GM23338 (cell line): ENCODE data around the gene APOA1. TPM values are rescaled to one million over a fixed set of nuclear protein-coding genes. Genes with fewer than 3 reads are reported as not detected.

ENCODE experiments used
- ATAC-seq: fragments of 200-7000 bp; cut with Tn5 transposase; 3 replicates; pipeline ENCODE4 v1.9.1; 2020
- DNase-seq: peaks from one replicate; pipeline ENCODE4 v3.0.0-alpha.2; 2015; ENCODE audit warnings: low spot score
- H2AFZ ChIP-seq: fragments of 200-600 bp; sonication (generic); 2 replicates; pipeline ENCODE4 v1.8.0; 2016; ENCODE audit warnings: antibody characterized with exemption, mild to moderate bottlenecking, moderate library complexity
- H3F3A ChIP-seq: fragments of 200-600 bp; sonication (generic); replicated peaks from 2 replicates; pipeline ENCODE4 v1.8.0; 2017; ENCODE audit warnings: antibody characterized with exemption, mixed run types, low read depth
- H3K27ac ChIP-seq: fragments of 200-600 bp; sonication (generic); 2 replicates; pipeline ENCODE4 v1.6.1; 2016; ENCODE audit warnings: low read depth
- H3K27me3 ChIP-seq: fragments of 200-600 bp; sonication (generic); 2 replicates; pipeline ENCODE4 v1.8.0; 2016; ENCODE audit warnings: mild to moderate bottlenecking, mixed run types, moderate library complexity; ENCODE audit not compliant: insufficient read depth
- H3K36me3 ChIP-seq: fragments of 200-600 bp; sonication (generic); 2 replicates; pipeline ENCODE4 v1.8.0; 2016; ENCODE audit warnings: mild to moderate bottlenecking; ENCODE audit not compliant: insufficient read depth
- H3K4me1 ChIP-seq: fragments of 200-600 bp; sonication (generic); 2 replicates; pipeline ENCODE4 v1.8.0; 2016; ENCODE audit warnings: mild to moderate bottlenecking, moderate library complexity; ENCODE audit not compliant: insufficient read depth
- H3K4me2 ChIP-seq: fragments of 200-600 bp; sonication (generic); 2 replicates; pipeline ENCODE4 v1.7.1; 2017; ENCODE audit warnings: mixed run types
- H3K4me3 ChIP-seq: fragments of 200-600 bp; sonication (generic); 2 replicates; pipeline ENCODE4 v1.6.1; 2016; ENCODE audit warnings: mixed run types
- H3K79me2 ChIP-seq: fragments of 200-600 bp; sonication (generic); replicated peaks from 2 replicates; pipeline ENCODE4 v1.8.0; 2017; ENCODE audit warnings: mild to moderate bottlenecking; ENCODE audit not compliant: insufficient read depth
- H3K9me2 ChIP-seq: fragments of 200-600 bp; sonication (generic); 2 replicates; pipeline ENCODE4 v1.8.0; 2017; ENCODE audit not compliant: insufficient read depth
- H4K20me1 ChIP-seq: fragments of 200-600 bp; sonication (generic); replicated peaks from 2 replicates; pipeline ENCODE4 v1.8.0; 2017; ENCODE audit warnings: mild to moderate bottlenecking; ENCODE audit not compliant: insufficient read depth
- H3K27ac Mint-ChIP-seq: 2 replicates; pipeline ENCODE4 v1.8.0; 2020; ENCODE audit warnings: inconsistent platforms, mild to moderate bottlenecking, moderate library complexity, mixed read lengths
- H3K27me3 Mint-ChIP-seq: 3 replicates; pipeline ENCODE4 v1.8.0; 2022; ENCODE audit warnings: low read depth, mild to moderate bottlenecking, moderate library complexity, mixed read lengths, inconsistent platforms; ENCODE audit not compliant: insufficient read depth, poor library complexity
- H3K36me3 Mint-ChIP-seq: 3 replicates; pipeline ENCODE4 v1.8.0; 2021; ENCODE audit warnings: low read depth, mild to moderate bottlenecking, inconsistent platforms, moderate library complexity, mixed read lengths
- H3K4me1 Mint-ChIP-seq: 3 replicates; pipeline ENCODE4 v1.8.0; 2020; ENCODE audit warnings: mild to moderate bottlenecking, inconsistent platforms, mixed read lengths
- H3K4me3 Mint-ChIP-seq: 3 replicates; pipeline ENCODE4 v1.8.0; 2021; ENCODE audit warnings: moderate library complexity, mild to moderate bottlenecking, inconsistent platforms, mixed read lengths
- H3K9me3 Mint-ChIP-seq: 3 replicates; pipeline ENCODE4 v1.8.0; 2020; ENCODE audit warnings: moderate library complexity, mild to moderate bottlenecking, inconsistent platforms, mixed read lengths
- CREB1 ChIP-seq: fragments of 250-450 bp; sonication (Bioruptor Pico); IDR thresholded peaks from 2 replicates; pipeline ENCODE4 v1.5.0; 2020; ENCODE audit warnings: low read depth, mild to moderate bottlenecking, moderate library complexity
- CTCF ChIP-seq, 2 experiments: fragments of 200-600 bp in 1 of 2; sonication (generic) in 1 of 2; conservative IDR thresholded peaks; 2 replicates each; pipeline versions ENCODE4 v1.5.1 to v1.6.1; 2016 to 2017; ENCODE audit warnings: antibody characterized with exemption in 2 of 2, low read depth in 2 of 2, mild to moderate bottlenecking in 2 of 2, moderate library complexity in 1 of 2
- ETS1 ChIP-seq: IDR thresholded peaks from 2 replicates; pipeline ENCODE4 v1.6.1; 2016; ENCODE audit warnings: antibody characterized with exemption
- EZH2 ChIP-seq: fragments of 200-600 bp; sonication (generic); IDR thresholded peaks from one replicate; pipeline ENCODE4 v1.8.0; 2017; ENCODE audit warnings: antibody characterized with exemption, mild to moderate bottlenecking, low read depth; ENCODE audit not compliant: unreplicated experiment
- EZH2phosphoT487 ChIP-seq: fragments of 200-600 bp; sonication (generic); IDR thresholded peaks from one replicate; pipeline ENCODE4 v1.8.1; 2018; ENCODE audit warnings: antibody characterized with exemption; ENCODE audit not compliant: unreplicated experiment
- NANOG ChIP-seq: IDR thresholded peaks from 2 replicates; pipeline ENCODE4 v1.6.1; 2016; ENCODE audit warnings: antibody characterized with exemption, borderline replicate concordance
- POLR2AphosphoS5 ChIP-seq: IDR thresholded peaks from 2 replicates; pipeline ENCODE4 v1.6.1; 2016; ENCODE audit warnings: antibody characterized with exemption, low read depth
- REST ChIP-seq: IDR thresholded peaks from one replicate; pipeline ENCODE4 v1.6.1; 2018; ENCODE audit warnings: antibody characterized with exemption; ENCODE audit not compliant: unreplicated experiment
- STAT1 ChIP-seq: IDR thresholded peaks from one replicate; pipeline ENCODE4 v1.6.1; 2016; ENCODE audit warnings: antibody characterized with exemption; ENCODE audit not compliant: unreplicated experiment
- ZNF114 ChIP-seq: fragments of 250-450 bp; sonication (Bioruptor Pico); IDR thresholded peaks from 2 replicates; pipeline ENCODE4 v1.5.0; 2020; ENCODE audit warnings: mild to moderate bottlenecking, moderate library complexity
- ZNF331 ChIP-seq: fragments of 250-450 bp; sonication (Bioruptor Pico); IDR thresholded peaks from 2 replicates; pipeline ENCODE4 v1.5.0; 2020; ENCODE audit warnings: low read depth, mild to moderate bottlenecking, moderate library complexity
- polyA plus RNA-seq: library from polyadenylated mRNA; unstranded; fragments of >200 nt; fragmentation: Nextera tagmentation; extraction: Ambion mirVana; gene quantifications from 2 replicates; pipeline ENCODE4 v1.2.1, GENCODE V29; 2016
- total RNA-seq: library from RNA; depleted of rRNA; stranded (reverse); fragments of >200 nt; shearing (Covaris generic); gene quantifications from 2 replicates; pipeline ENCODE4 v1.2.3, GENCODE V29; 2014

The APOA1 gene
- total and polyA plus RNA-seq, 2 experiments from 2014 or later = 0.60 TPM; not detected in 1

- TF ChIP-seq CTCF (conservative IDR thresholded peaks at IDR 0.05; ENCODE audit: low read depth in 2 of 2) = no peak
- TF ChIP-seq CREB1 (CRISPR knock-in tag) = no peak
- TF ChIP-seq ZNF114 (CRISPR knock-in tag) = no peak
- TF ChIP-seq POLR2AphosphoS5 = no peak
- TF ChIP-seq NANOG = no peak
- no peak for TF ChIP-seq EZH2
- no peak for TF ChIP-seq REST
- no peak for TF ChIP-seq ZNF331
- no peak for TF ChIP-seq STAT1
- no peak for TF ChIP-seq EZH2phosphoT487
- no peak for TF ChIP-seq ETS1
Measured at GRCh38 chr11:116859175-116859574, 21.8 kb upstream of the APOA1 start (continued).

GRCh38 chr11:116857936-116858335 lies 20.5 kb upstream of the APOA1 start:
- H3K27ac Mint-ChIP-seq = no peak overlapping the region
- no peak overlapping the region for H3K4me2 ChIP-seq
- H3K4me1 Mint-ChIP-seq = no peaks in the 10 kb centered on the region
- DNase-seq (no peak), ATAC-seq (no peak)
- H3K4me1 ChIP-seq = no peaks in the 10 kb centered on the region
- no peak overlapping the region for H3K4me3 Mint-ChIP-seq
- peaks cover 14% of the 10 kb centered on the region for H3K36me3 ChIP-seq
- H3K27me3 Mint-ChIP-seq = peaks cover 2% of the 10 kb centered on the region
- no peaks in the 10 kb centered on the region for H3K27me3 ChIP-seq
- no peaks in the 10 kb centered on the region for H3K79me2 ChIP-seq
- no peaks in the 10 kb centered on the region for H3F3A ChIP-seq
- no peak overlapping the region for H3K27ac ChIP-seq
- peaks cover 20% of the 10 kb centered on the region for H3K36me3 Mint-ChIP-seq
- H3K9me2 ChIP-seq = no peaks in the 10 kb centered on the region
- no peak overlapping the region for H2AFZ ChIP-seq
- H3K4me3 ChIP-seq = no peak overlapping the region
- no peaks in the 10 kb centered on the region for H3K9me3 Mint-ChIP-seq
- no peaks in the 10 kb centered on the region for H4K20me1 ChIP-seq
- TF ChIP-seq NANOG = no peak
- no peak for TF ChIP-seq ETS1
- no peak for TF ChIP-seq ZNF114 (CRISPR knock-in tag)
- no peak for TF ChIP-seq REST
